ENCODE results near the gene RMDN2. TPM values are rescaled to one million over a fixed set of nuclear protein-coding genes. Genes with fewer than 3 reads are reported as not detected.

Gene RMDN2
- total RNA-seq, 2 donors from 2014 or later: 28.1 to 32.2 TPM

- ATAC-seq: no peak
- intact Hi-C loops (cut with DNase I, micrococcal nuclease): no loop called here
Measured at GRCh38 chr2:37894601-37895000, 30.5 kb upstream of the RMDN2 start.

GRCh38 chr2:37895140-37895539 lies 29.9 kb upstream of the RMDN2 start:
- DNase-seq: no peak
- no peak for ATAC-seq
- intact Hi-C loops (cut with DNase I, micrococcal nuclease): no loop called here

More at GRCh38 chr2:37894601-37895000, 30.5 kb upstream of the RMDN2 start:
- DNase-seq: no peak

DNA sequence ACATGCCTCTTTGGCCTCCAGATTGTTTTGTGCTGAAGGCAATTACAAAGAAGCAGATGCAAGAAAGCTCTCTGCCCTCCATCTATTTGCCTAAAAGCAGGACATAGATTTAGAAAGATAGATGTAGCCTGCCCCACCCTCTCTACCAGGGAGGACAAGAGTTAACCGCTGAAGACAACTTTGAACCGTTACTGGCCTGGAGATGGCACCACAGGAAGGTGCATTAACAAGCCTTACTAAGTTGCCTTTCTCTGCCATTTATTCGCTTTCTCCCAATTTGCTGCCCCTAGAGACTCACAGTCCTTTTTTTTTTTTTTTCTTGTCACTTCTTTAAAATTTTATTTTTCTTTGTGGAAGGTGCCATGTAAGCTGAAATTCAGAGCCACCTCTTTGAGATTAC lies 28.8 kb upstream of the RMDN2 start:
- DNase-seq (no peak), ATAC-seq (peak; percentile 75)
- intact Hi-C loops (cut with DNase I, micrococcal nuclease): no loop called here

DNA sequence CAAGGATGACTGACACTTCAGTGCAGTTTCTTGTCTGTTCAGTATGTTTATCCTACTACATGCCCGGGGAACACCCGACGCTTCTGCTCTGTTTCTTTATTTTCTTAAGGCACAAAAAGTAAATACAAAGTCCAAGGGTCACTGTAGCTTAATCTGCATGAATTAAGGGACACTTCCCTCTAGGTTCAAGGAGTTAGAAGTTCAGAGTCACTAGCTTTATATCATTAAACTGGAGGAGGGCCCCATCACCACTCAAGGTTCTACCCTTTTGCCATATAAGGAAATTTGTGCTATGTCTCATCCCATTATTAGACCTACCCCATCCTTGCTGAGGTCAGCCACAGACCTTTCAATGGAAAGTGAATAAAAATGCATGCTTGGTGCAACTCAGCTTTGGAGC lies 27.6 kb upstream of the RMDN2 start:
- no peak for DNase-seq
- peak; percentile 93 for ATAC-seq
- intact Hi-C loops (cut with DNase I, micrococcal nuclease): no loop called here

DNA sequence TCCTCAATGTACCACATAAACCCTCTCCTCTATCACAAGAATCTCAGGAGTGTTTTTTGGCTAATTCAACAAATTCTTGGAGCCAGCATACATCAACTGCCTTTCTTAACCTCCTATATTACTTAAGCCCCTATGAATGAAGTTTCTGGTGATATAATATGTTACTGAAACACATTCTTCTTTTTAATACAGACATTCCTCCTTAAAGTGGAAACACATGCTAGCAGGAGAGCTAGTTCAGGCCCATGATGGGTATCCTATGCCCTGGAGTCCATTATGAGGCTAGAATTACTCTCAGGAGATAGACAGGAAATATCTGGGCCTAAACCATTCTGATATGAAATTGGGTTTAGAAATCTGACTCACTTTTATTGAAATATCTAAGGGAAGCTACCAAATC lies 26.6 kb upstream of the RMDN2 start:
- DNase-seq (no peak), ATAC-seq (no peak)
- intact Hi-C loops (cut with DNase I, micrococcal nuclease): no loop called here

- ATAC-seq (peak; percentile 72), DNase-seq (no peak)
- intact Hi-C loops (cut with DNase I, micrococcal nuclease): no loop called here
Measured at GRCh38 chr2:37902991-37903390, 22.1 kb upstream of the RMDN2 start.

DNA sequence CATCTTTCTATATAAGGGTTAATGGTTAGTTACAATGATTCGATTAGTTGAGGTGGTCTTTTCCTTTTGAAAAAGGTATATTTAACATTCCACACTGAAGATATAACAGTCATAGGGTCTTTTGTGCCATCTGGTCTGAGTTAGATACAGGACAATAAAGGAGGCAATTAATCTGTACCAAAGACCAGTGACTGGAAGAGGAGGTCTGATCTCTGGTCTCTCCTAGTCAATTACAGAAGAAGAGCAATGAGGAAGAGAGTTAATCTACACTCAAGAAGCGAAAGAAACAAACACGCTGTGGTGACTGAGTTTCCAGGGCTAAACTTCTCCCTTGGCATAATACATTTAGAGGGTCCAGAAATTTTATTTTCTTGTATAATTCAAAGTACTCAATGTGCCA lies 20.7 kb upstream of the RMDN2 start:
- DNase-seq (no peak), ATAC-seq (peak; percentile 87)
- intact Hi-C loops (cut with DNase I, micrococcal nuclease): no loop called here

DNA sequence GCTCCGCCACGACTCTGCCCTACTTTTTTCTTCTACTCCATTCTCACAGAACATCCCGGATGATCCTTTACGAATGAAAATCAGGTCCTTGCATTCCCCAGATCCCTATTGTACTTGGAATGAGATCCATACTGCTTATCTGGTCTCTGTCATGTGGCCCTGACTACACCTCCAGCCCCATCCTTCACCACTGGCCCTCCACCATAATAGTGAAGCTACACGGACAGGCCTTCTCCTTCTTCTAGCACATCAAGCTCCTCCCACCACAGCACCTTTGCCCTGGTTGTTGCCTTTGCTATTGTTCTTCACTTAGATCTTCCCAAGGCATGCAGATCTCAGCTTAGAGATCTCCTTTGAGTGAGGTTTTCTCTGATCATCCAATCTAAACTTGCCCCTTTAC lies 20.1 kb upstream of the RMDN2 start:
- DNase-seq (peak; percentile 39 to 57), ATAC-seq (peak; percentile 72)
- intact Hi-C loops (cut with DNase I, micrococcal nuclease): no loop called here

DNA sequence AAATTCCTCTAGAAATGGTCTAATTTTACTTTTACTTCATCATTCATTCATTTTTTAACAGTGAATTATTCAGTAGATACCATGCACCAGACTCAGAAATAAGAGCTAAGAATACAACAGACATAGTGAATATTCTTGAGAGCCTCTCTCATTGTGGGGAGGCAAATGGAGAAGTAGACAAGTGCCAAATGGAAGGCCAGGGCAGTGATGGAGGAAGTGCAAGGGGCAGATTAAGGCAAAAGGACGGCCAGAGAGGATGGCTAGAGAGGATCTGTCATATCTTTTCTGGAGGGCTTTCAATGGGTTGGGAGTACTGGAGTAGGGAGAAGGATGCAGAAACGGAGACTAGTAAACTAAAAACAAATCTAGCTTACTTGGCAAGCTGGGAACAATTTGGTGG lies 19.0 kb upstream of the RMDN2 start:
- intact Hi-C loops (cut with DNase I, micrococcal nuclease): no loop called here
- ATAC-seq (no peak), DNase-seq (no peak)

DNA sequence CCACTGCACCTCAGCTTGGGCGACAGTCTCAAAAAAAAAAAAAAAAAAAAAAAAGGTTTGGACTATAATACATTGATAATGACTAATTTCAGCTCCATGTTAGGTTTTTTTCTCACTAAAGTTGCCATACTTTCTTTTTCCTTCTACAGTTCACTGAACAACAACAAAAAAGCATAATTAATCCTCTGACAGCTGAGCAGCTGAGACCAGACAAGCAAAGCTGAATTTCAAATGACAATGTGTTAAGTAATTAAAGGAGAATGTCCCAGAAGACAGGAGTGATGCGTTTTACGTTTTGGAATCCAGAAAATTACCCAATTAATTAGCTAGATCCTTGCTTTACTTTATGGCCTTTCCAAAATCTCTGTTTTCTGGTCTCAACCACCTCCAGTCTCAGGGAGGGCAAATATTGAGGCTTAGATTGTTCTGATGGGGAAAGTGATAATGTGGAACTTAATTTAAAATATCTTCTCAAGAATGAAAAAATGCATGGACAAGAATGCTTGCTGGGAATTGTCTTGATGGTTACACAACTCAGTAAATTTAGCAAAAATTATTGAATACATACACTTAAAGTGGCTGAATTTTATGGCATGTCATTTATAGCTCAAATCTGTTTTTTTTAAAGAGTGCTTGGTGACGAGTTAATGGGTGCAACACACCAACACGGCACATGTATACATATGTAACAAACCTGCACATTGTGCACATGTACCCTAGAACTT lies 17.4 kb upstream of the RMDN2 start:
- DNase-seq: no peak
- intact Hi-C loops (cut with DNase I, micrococcal nuclease): no loop called here
- no peak for ATAC-seq

DNA sequence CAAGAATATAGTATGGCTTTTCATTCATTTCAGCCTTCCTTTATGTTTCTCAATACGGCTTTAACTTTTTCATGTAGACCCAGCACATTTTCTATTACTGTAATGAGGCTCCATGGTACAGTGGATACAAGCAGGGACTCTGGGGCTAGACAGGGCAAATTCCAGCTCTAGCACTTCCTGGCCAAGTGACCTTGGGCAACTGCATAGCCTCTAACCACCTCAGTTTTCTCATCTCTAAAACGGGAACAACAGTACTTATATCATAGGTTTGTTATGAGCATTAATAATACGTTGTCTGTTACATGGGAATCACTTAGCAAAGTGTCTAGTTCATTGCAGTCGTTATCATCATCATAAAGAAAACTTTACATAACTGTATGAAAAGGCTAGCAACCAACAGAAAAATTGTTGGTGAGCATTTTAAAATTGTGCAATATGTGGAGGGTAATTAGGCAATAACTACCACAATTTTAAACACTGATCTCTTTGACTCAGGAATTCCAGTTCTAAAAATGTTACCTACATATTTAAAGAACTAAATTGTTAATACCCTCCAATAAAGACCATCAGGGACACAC lies 13.7 kb upstream of the RMDN2 start:
- DNase-seq (no peak), ATAC-seq (no peak)
- intact Hi-C loops (cut with DNase I, micrococcal nuclease): no loop called here

DNA sequence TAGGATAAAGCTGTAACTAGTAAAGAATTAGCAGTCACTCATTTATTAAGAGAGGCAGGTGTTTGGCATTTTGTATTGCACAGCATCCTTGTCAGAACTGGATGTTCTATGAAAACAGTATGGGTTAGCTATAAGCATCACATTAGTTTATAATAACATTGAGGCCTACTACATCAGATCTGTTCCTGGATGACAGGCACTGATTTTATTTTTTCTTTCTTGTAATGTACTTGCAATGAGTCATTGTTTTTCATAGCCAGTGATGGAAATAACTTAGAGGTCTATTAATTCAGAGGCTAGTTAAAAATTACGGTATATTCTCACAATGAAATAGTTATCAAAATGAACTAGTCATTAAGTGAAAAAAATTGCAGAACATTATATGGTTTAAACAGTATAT lies 13.0 kb upstream of the RMDN2 start:
- DNase-seq (no peak), ATAC-seq (no peak)
- intact Hi-C loops (cut with DNase I, micrococcal nuclease): no loop called here

GRCh38 chr2:37912616-37913015 lies 12.5 kb upstream of the RMDN2 start:
- ATAC-seq (no peak), DNase-seq (no peak)
- intact Hi-C loops (cut with DNase I, micrococcal nuclease): no loop called here

DNA sequence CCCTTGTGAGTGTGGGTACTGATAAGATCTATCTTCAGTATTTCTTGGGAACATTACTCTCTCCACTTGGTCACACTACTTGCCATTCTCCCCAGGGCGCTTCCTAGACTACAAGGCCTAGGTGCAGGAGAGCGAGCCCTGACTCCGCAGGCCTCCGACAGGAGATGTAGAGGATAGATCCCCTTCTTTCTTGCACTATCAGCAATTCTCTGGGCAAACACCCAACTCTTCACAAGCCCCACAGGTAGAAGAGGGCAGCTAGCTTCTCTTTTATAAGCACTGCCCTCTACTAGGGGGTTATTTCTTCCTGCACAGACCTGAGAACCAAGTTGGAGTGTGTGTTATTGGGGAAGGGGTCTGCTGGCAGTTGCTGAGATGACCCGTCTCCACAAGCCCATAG lies 10.7 kb upstream of the RMDN2 start:
- ATAC-seq (no peak), DNase-seq (no peak)
- intact Hi-C loops (cut with DNase I, micrococcal nuclease): no loop called here

DNA sequence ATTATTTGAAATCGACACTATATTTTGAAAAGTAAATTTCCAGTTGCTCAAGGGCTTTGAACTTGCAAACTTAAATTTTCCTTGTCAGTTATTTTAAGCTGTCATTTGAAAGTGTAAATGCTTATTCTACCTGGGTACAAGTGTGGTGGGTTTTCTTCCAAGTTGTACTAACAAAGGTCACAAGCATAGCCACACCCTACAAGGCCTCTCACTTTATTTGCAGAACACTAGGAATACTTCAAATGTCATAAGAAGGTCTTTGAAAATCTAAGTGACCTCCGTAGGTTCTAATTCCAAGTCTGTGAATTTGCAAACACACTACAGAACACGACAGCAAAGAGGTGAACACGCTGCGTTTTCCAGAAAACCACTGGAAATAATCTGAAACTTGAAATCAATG lies 9.3 kb upstream of the RMDN2 start:
- ATAC-seq (no peak), DNase-seq (no peak)
- intact Hi-C loops (cut with DNase I, micrococcal nuclease): no loop called here

DNA sequence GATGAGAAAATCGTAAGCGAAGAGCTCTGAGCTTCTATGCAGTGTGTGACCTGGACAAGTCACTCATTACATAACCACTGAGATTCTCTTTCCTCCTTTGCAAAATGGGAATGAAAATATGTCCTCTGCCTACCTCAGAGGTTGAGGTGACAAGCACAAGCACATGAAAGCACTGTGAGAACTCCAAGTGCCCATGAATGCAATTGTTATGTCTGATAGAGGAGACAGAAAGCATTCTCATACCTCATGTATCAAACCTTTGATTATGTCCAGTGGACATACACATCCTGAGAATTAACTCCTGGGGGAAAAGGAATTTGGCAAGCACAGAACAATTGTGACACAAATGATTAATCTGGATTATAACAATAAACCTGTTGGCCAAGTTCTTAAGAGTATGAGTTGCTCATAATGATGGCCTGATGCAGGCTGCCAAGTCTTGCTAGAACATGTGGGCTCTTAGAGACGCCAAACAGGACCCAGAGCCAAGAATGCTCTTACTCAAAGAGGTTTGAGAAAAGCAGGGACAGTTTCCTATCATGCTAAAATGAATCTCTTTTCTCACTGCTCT lies 8.5 kb upstream of the RMDN2 start:
- DNase-seq: peak; percentile 39 to 83
- intact Hi-C loops (cut with DNase I, micrococcal nuclease): no loop called here
- peak; percentile 60 for ATAC-seq

GRCh38 chr2:37917281-37918228 lies 7.5 kb upstream of the RMDN2 start:
- intact Hi-C loops (cut with DNase I, micrococcal nuclease): no loop called here
- no peak for DNase-seq
- ATAC-seq: no peak

DNA sequence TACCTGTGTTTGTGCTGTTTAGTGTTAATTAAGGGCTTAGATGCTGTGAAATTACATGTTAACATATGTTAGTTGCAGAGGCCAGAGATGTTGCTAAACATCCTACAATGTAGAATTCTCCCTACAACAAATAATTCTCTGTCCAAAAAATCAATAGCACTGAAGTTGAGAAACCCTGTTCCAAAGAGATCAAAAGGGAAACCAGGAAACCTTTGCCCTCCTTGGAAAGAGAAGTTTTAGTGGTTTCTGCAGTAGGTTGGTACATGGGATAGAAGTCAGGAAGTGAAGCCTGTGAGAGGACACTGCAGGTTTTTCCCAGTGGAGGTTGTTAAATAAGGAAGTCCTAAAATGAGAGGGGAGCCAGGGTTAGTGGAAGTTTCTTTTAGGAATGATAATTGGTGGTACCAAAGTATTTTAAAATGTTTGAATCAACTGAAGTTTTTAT lies 6.3 kb upstream of the RMDN2 start:
- ATAC-seq (peak; percentile 32), DNase-seq (no peak)
- intact Hi-C loops (cut with DNase I, micrococcal nuclease): no loop called here

DNA sequence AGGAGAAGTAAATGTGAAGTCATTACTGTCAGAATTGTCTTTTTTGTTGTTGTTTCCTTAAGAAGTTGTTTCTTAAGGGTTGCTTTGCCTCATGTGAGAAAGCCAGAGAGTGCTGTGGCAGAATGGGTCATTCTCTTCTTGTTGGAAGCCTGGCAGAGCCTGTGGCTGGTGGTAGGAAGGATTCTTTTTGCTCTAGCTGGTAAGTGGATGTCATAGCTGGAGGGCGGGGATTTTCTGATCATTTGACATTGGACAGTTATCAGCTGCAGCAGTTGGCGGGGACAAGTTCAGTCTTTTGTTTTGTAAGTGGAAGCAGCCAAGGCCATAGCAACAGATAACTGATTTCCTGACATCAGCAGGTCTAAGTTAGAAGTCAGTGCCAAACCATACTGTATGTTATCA lies 5.5 kb upstream of the RMDN2 start:
- ATAC-seq (peak; percentile 8), DNase-seq (no peak)
- intact Hi-C loops (cut with DNase I, micrococcal nuclease): no loop called here

- intact Hi-C loops (cut with DNase I, micrococcal nuclease): no loop called here
- ATAC-seq (no peak), DNase-seq (no peak)
Measured at GRCh38 chr2:37920570-37920969, 4.5 kb upstream of the RMDN2 start.
